Measurements from ENCODE around the gene ZNF792. TPM values are rescaled to one million over a fixed set of nuclear protein-coding genes. Genes with fewer than 3 reads are reported as not detected.

Gene ZNF792
- total and polyA plus RNA-seq, 2 of the 8 experiments (the other 6 are each of a cell fraction or from before 2014, with no cell fraction given), result 2.5 to 7.2 TPM

DNA sequence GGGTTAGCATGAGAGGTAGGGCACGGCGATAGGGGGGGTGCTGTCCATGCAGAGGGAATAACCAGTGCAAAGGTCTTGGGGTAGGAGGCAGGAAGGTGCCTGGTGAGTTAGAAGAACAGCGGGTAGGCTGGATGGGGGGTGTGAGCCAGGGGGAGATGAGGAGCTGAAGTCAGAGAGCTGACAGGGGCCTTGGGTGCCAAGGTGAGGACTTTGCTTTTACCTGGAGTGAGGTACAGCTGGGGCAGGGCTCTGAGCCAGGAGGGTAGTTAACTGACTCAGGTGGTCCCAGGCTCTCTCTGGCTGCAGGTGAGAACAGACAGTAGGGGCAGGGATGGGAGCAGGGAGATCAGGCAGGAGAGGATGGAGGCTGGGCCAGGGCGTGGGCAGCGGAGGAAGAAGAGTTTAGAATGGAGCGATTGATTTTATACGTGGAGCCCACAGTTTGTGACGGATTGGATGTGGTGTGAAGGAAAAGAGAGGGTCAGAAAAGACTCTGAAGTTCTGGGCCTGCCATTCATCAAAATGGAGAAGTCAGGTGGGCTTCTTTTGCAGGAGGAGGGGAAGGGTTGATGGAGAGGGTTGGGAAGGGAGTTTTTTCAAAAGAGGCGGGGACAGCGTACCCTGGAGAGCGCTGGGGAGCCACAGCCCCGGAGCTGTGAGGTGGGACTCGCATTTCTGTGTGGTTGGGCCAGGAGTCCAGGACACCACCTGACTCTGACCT, 34.9 kb upstream of the ZNF792 start:
- H4K91ac ChIP-seq (replicated peaks; ENCODE audit: insufficient read length, low read length), result peak overlapping the region; percentile 94
- H3K23ac ChIP-seq (ENCODE audit: insufficient read length), result no peak overlapping the region
- H4K20me1 ChIP-seq (replicated peaks in 1 of 2; ENCODE audit: control insufficient read depth in 1 of 2, insufficient read depth in 2 of 2, low read length in 2 of 2), result peaks cover 13 to 20% of the 10 kb centered on the region in 2 experiments
- H2AFZ ChIP-seq (ENCODE audit: low read length), result no peak overlapping the region
- peak overlapping the region; percentile 81 for H3K18ac ChIP-seq (ENCODE audit: extremely low read depth, low read length)
- H3K9ac ChIP-seq (replicated peaks in 1 of 4; ENCODE audit: extremely low read depth in 1 of 4, low read depth in 3 of 4, low read length in 3 of 4), result peak overlapping the region in 3 of 4 experiments; percentile 80 to 88 (median 88); a peak in 6 of 7 replicates
- DNase-seq (ENCODE audit: low read depth in 1 of 2, low spot score in 2 of 2), result peak in 1 of 2 experiments; percentile 62
- H2AK5ac ChIP-seq (ENCODE audit: low read depth, low read length), result peak overlapping the region; percentile 60; the same call in 1 of the 2 replicates
- H3K36me3 ChIP-seq (ENCODE audit: control insufficient read depth in 2 of 4, insufficient read depth in 4 of 4, low read length in 3 of 4), result no peaks in the 10 kb centered on the region; a peak in 2 of 8 replicates
- H3K4me1 ChIP-seq (replicated peaks in 1 of 4; ENCODE audit: control insufficient read depth in 3 of 4, insufficient read depth in 4 of 4, low read length in 3 of 4), result peaks cover 8 to 29% (median 20%) of the 10 kb centered on the region in 4 experiments
- H4K5ac ChIP-seq (ENCODE audit: insufficient read length, low read depth, low read length), result peak overlapping the region; percentile 98
- no peaks in the 10 kb centered on the region for H3K9me3 ChIP-seq (ENCODE audit: insufficient read depth in 2 of 2, low read depth in 1 of 2, low read length in 1 of 2)
- ChIA-PET POLR2A (ENCODE audit: partially characterized antibody) (interaction anchor here (0.6 to 22.5 kb wide), 15 partner anchors 8 to 821 kb away, joined by 3 to 366 read pairs (median 5); partner anchors contain the start of genes HPN, SCN1B and ZNF30), CTCF (ENCODE audit: partially characterized antibody) (interaction anchor here (0.8 to 1.4 kb wide), 7 partner anchors 10 to 155 kb away, joined by 3 to 7 read pairs (median 3); no protein-coding TSS in a partner anchor)
- H2BK5ac ChIP-seq (ENCODE audit: low read depth, low read length), result peak overlapping the region; percentile 89
- H3K79me2 ChIP-seq (ENCODE audit: control insufficient read depth in 1 of 2, insufficient read depth in 2 of 2, low read length in 2 of 2), result peaks cover 21 to 33% of the 10 kb centered on the region in 2 experiments
- H3K27ac ChIP-seq (ENCODE audit: low read depth, low read length), result peak overlapping the region; percentile 95
- no peaks in the 10 kb centered on the region for H3K27me3 ChIP-seq (replicated peaks in 1 of 4; ENCODE audit: control insufficient read depth in 3 of 4, extremely low read depth in 1 of 4, insufficient read depth in 3 of 4, low read length in 3 of 4)
- FAIRE-seq, result no peak
- peaks cover 7% of the 10 kb centered on the region for H3K79me1 ChIP-seq (ENCODE audit: low read depth, low read length)
- peak overlapping the region; percentile 72; the same call in 1 of the 2 replicates for H2BK20ac ChIP-seq (ENCODE audit: low read length)
- peak overlapping the region; percentile 72 to 92 (median 82) for H3K4me3 ChIP-seq (ENCODE audit: extremely low read depth in 1 of 4, insufficient read depth in 2 of 4, low read depth in 3 of 4, low read length in 4 of 4)
- peak overlapping the region; percentile 99 for H3K4me2 ChIP-seq (ENCODE audit: insufficient read depth in 1 of 2, low read depth in 2 of 2, low read length in 2 of 2)
- H2BK12ac ChIP-seq (ENCODE audit: low read depth, low read length), result peak overlapping the region; percentile 96
- H4K8ac ChIP-seq (ENCODE audit: extremely low read depth, insufficient read depth, low read length), result peak overlapping the region; percentile 90
- WGBS, 2 experiments (ENCODE audit: extremely low coverage in 1 of 2, insufficient coverage in 1 of 2, insufficient read length in 1 of 2, insufficient replicate concordance in 2 of 2, low coverage in 1 of 2, low lambda C conversion rate in 2 of 2, missing lambda C conversion rate in 1 of 2), result 14% methylated on average over 13 of the region's 13 CpGs; no CpG with 5 or more reads in 1 of the 2 experiments
- peak overlapping the region; percentile 82 for H3K56ac ChIP-seq (replicated peaks; ENCODE audit: insufficient read length, low read depth, low read length)
- H3K23me2 ChIP-seq (ENCODE audit: low read depth, low read length), result peaks cover 18% of the 10 kb centered on the region
- H2BK15ac ChIP-seq (ENCODE audit: low read length), result peak overlapping the region; percentile 99
- no peak overlapping the region for H3K14ac ChIP-seq (ENCODE audit: insufficient read length)
- peak overlapping the region; percentile 84 for H2BK120ac ChIP-seq (replicated peaks; ENCODE audit: low read depth, low read length)
- H3K4ac ChIP-seq (replicated peaks; ENCODE audit: insufficient read length, low read depth, low read length), result peak overlapping the region; percentile 92
- TF ChIP-seq POLR2AphosphoS5 (IDR thresholded peaks at IDR 0.05; ENCODE audit: low read depth, low read length) (peak; percentile 70; the same call in 1 of the 2 replicates), HDAC2 (IDR thresholded peaks at IDR 0.05; ENCODE audit: borderline replicate concordance in 1 of 2, low read depth in 2 of 2, low read length in 2 of 2) (no peak), TBP (IDR thresholded peaks at IDR 0.05; ENCODE audit: low read depth, low read length) (0 out of 2 replicates have a peak, but pooled peaks have one; percentile 17), NANOG (IDR thresholded peaks at IDR 0.05; ENCODE audit: insufficient read depth, low read depth, low read length, poor library complexity, severe bottlenecking) (no peak), EGR1 (IDR thresholded peaks at IDR 0.05; ENCODE audit: borderline replicate concordance, low read depth, low read length) (no peak)
- TF ChIP-seq, protein P1, sequence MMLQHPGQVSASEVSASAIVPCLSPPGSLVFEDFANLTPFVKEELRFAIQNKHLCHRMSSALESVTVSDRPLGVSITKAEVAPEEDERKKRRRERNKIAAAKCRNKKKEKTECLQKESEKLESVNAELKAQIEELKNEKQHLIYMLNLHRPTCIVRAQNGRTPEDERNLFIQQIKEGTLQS (IDR thresholded peaks at IDR 0.05; ENCODE audit: insufficient read depth, low read depth, low read length), result no peak
- TF ChIP-seq, protein P2, sequence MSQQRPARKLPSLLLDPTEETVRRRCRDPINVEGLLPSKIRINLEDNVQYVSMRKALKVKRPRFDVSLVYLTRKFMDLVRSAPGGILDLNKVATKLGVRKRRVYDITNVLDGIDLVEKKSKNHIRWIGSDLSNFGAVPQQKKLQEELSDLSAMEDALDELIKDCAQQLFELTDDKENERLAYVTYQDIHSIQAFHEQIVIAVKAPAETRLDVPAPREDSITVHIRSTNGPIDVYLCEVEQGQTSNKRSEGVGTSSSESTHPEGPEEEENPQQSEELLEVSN (IDR thresholded peaks at IDR 0.05), result no peak
- TF ChIP-seq, protein P3, sequence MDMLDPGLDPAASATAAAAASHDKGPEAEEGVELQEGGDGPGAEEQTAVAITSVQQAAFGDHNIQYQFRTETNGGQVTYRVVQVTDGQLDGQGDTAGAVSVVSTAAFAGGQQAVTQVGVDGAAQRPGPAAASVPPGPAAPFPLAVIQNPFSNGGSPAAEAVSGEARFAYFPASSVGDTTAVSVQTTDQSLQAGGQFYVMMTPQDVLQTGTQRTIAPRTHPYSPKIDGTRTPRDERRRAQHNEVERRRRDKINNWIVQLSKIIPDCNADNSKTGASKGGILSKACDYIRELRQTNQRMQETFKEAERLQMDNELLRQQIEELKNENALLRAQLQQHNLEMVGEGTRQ (IDR thresholded peaks at IDR 0.05; ENCODE audit: low read length), result peak; percentile 20; the same call in 1 of the 2 replicates

All from H1 (cell line).